ENCODE measurements around the gene ZNF761.
A peak's percentile ranks its signal among the peaks of the same experiment; 100 is the strongest.
"Not testable (repeated sequence)": the region's sequence is repeated elsewhere in the genome, so short reads cannot be mapped to it uniquely, and the experiment has no call there.

ZNF761 gene

GRCh38 chr19:53424968-53425597, 6.7 kb upstream of the ZNF761 start:
- Histone ChIP-seq H3K27me3 (ENCODE audit: control insufficient read depth, low read length) (no peaks in the 10 kb centered on the region), H3F3A (ENCODE audit: control insufficient read depth, insufficient read depth) (no peaks in the 10 kb centered on the region), H3K9me3 (ENCODE audit: control insufficient read depth, insufficient read depth, low read length) (no peaks in the 10 kb centered on the region), H3K27ac (ENCODE audit: low read depth, low read length) (no peak overlapping the region), H3K9me2 (replicated peaks; ENCODE audit: control insufficient read depth, low read length) (no peaks in the 10 kb centered on the region), H3K36me3 (ENCODE audit: control insufficient read depth, low read length) (no peaks in the 10 kb centered on the region), H3K4me2 (ENCODE audit: low read length) (no peak overlapping the region), H4K20me1 (ENCODE audit: control insufficient read depth, insufficient read depth, low read depth, low read length) (no peaks in the 10 kb centered on the region), H3K4me3 (ENCODE audit: low read length) (no peak overlapping the region), H3K4me1 (ENCODE audit: control insufficient read depth, low read length) (no peaks in the 10 kb centered on the region), H3K79me2 (ENCODE audit: control insufficient read depth, low read length) (no peaks in the 10 kb centered on the region)
- peak; percentile 71 for TF ChIP-seq CTCF (IDR thresholded peaks at IDR 0.05; ENCODE audit: low read depth, low read length, poor library complexity, severe bottlenecking)
- TF ChIP-seq EZH2phosphoT487 (IDR thresholded peaks at IDR 0.05; ENCODE audit: borderline replicate concordance, low read length) = no peak

- Histone ChIP-seq H3F3A (ENCODE audit: control insufficient read depth, insufficient read depth) (no peaks in the 10 kb centered on the region), H3K27me3 (ENCODE audit: control insufficient read depth, low read length) (no peaks in the 10 kb centered on the region), H3K79me2 (ENCODE audit: control insufficient read depth, low read length) (peaks cover 38% of the 10 kb centered on the region), H4K20me1 (ENCODE audit: control insufficient read depth, insufficient read depth, low read depth, low read length) (no peaks in the 10 kb centered on the region), H3K36me3 (ENCODE audit: control insufficient read depth, low read length) (peaks cover 38% of the 10 kb centered on the region), H3K9me2 (replicated peaks; ENCODE audit: control insufficient read depth, low read length) (no peaks in the 10 kb centered on the region), H3K4me2 (ENCODE audit: low read length) (peak overlapping the region; percentile 84), H3K27ac (ENCODE audit: low read depth, low read length) (no peak overlapping the region; the same call in 1 of the 2 replicates), H3K4me1 (ENCODE audit: control insufficient read depth, low read length) (peaks cover 11% of the 10 kb centered on the region), H3K4me3 (ENCODE audit: low read length) (peak overlapping the region; percentile 87), H3K9me3 (ENCODE audit: control insufficient read depth, insufficient read depth, low read length) (peaks cover 19% of the 10 kb centered on the region; the same call in 1 of the 2 replicates)
- no peak for TF ChIP-seq CTCF (IDR thresholded peaks at IDR 0.05; ENCODE audit: low read depth, low read length, poor library complexity, severe bottlenecking)
- TF ChIP-seq EZH2phosphoT487 (IDR thresholded peaks at IDR 0.05; ENCODE audit: borderline replicate concordance, low read length) = no peak
Measured at GRCh38 chr19:53432088-53432661, 391 bp downstream of the ZNF761 start.

GRCh38 chr19:53443809-53444208, 12.0 kb downstream of the ZNF761 start:
- not testable (repeated sequence) for H3K4me1 ChIP-seq (ENCODE audit: control insufficient read depth, low read length); H3K4me3 ChIP-seq (ENCODE audit: low read length); H3F3A ChIP-seq (ENCODE audit: control insufficient read depth, insufficient read depth); H3K4me2 ChIP-seq (ENCODE audit: low read length); H3K27me3 ChIP-seq (ENCODE audit: control insufficient read depth, low read length); H3K79me2 ChIP-seq (ENCODE audit: control insufficient read depth, low read length); H3K27ac ChIP-seq (ENCODE audit: low read depth, low read length); H3K9me2 ChIP-seq (replicated peaks; ENCODE audit: control insufficient read depth, low read length); H4K20me1 ChIP-seq (ENCODE audit: control insufficient read depth, insufficient read depth, low read depth, low read length)
- Histone ChIP-seq H3K9me3 (ENCODE audit: control insufficient read depth, insufficient read depth, low read length) (peaks cover 20% of the 10 kb centered on the region; the same call in 1 of the 2 replicates), H3K36me3 (ENCODE audit: control insufficient read depth, low read length) (peaks cover 51% of the 10 kb centered on the region)

- not testable (repeated sequence) for H3K4me1 ChIP-seq (ENCODE audit: control insufficient read depth, low read length)
- peaks cover 11% of the 10 kb centered on the region; the same call in 1 of the 2 replicates for H3K9me3 ChIP-seq (ENCODE audit: control insufficient read depth, insufficient read depth, low read length)
- H3K36me3 ChIP-seq (ENCODE audit: control insufficient read depth, low read length) = peaks cover 53% of the 10 kb centered on the region
Measured at GRCh38 chr19:53447196-53447595, 15.4 kb downstream of the ZNF761 start.

More at GRCh38 chr19:53447196-53447595, 15.4 kb downstream of the ZNF761 start:
- H4K20me1 ChIP-seq (ENCODE audit: control insufficient read depth, insufficient read depth, low read depth, low read length); H3K79me2 ChIP-seq (ENCODE audit: control insufficient read depth, low read length); H3K27ac ChIP-seq (ENCODE audit: low read depth, low read length); H3K4me3 ChIP-seq (ENCODE audit: low read length); H3K9me2 ChIP-seq (replicated peaks; ENCODE audit: control insufficient read depth, low read length); H3F3A ChIP-seq (ENCODE audit: control insufficient read depth, insufficient read depth); H3K27me3 ChIP-seq (ENCODE audit: control insufficient read depth, low read length); H3K4me2 ChIP-seq (ENCODE audit: low read length): not testable (repeated sequence)
